Muscle of leg (tissue), 11 donors: ENCODE data around the gene SLC34A3. TPM values are rescaled to one million over a fixed set of nuclear protein-coding genes. Genes with fewer than 3 reads are reported as not detected.

Experiments
- DNase-seq: peaks from one replicate; pipeline ENCODE4 v3.0.0; 2013
- H3K27ac ChIP-seq: one replicate; pipeline ENCODE4 v1.5.1; 2013; ENCODE audit warnings: mild to moderate bottlenecking, low read length, control low read depth
- H3K27me3 ChIP-seq: one replicate; pipeline ENCODE4 v1.6.1; 2013; ENCODE audit warnings: low read length; ENCODE audit not compliant: control insufficient read depth, insufficient read depth
- H3K36me3 ChIP-seq: one replicate; pipeline ENCODE4 v1.6.1; 2013; ENCODE audit warnings: low read length; ENCODE audit not compliant: control insufficient read depth, insufficient read depth
- H3K4me1 ChIP-seq: one replicate; pipeline ENCODE4 v1.6.1; 2013; ENCODE audit warnings: low read length; ENCODE audit not compliant: control insufficient read depth, insufficient read depth
- H3K4me3 ChIP-seq: one replicate; pipeline ENCODE4 v1.5.1; 2013; ENCODE audit warnings: low read length, control low read depth
- H3K9me3 ChIP-seq: replicated peaks from 2 replicates; pipeline ENCODE4 v1.6.1; 2013; ENCODE audit warnings: low read depth, low read length; ENCODE audit not compliant: control insufficient read depth
- WGBS: methylation state at CpG from one replicate; pipeline ENCODE4 v1.1.5; 2013; ENCODE audit warnings: missing lambda C conversion rate; ENCODE audit not compliant: insufficient coverage; 5-methylcytosine and 5-hydroxymethylcytosine counted together
- polyA plus RNA-seq, 8 donors: library from polyadenylated mRNA; unstranded; fragments of 120-200 nt; gene quantifications; one replicate each; pipeline versions ENCODE4 v1.2.1 to v1.2.3, GENCODE V29; 2013; ENCODE audit warnings: inconsistent platforms in 1 of 8, low replicate concordance in 1 of 8; ENCODE audit not compliant: insufficient read length in 8 of 8, insufficient read depth in 1 of 8
- total RNA-seq: library from RNA; stranded (reverse); fragments of 120-200 nt; gene quantifications from one replicate; pipeline ENCODE4 v1.2.4, GENCODE V29; 2013

SLC34A3 gene
- total and polyA plus RNA-seq, 9 donors: 0.04 to 3.6 (median 1.3) TPM

GRCh38 chr9:137223078-137223970 lies 7.4 kb upstream of the SLC34A3 start:
- DNase-seq: peak; percentile 99
- peak overlapping the region; percentile 88 for H3K27ac ChIP-seq
- peaks cover 5% of the 10 kb centered on the region for H3K27me3 ChIP-seq
- peaks cover 38% of the 10 kb centered on the region for H3K4me1 ChIP-seq
- no peaks in the 10 kb centered on the region for H3K9me3 ChIP-seq
- 2% methylated on average over 63 of the region's 63 CpGs for WGBS
- peak overlapping the region; percentile 89 for H3K4me3 ChIP-seq
- no peaks in the 10 kb centered on the region for H3K36me3 ChIP-seq

- peaks cover 38% of the 10 kb centered on the region for H3K4me1 ChIP-seq
- no peak within 1 kb of the TSS for H3K27ac ChIP-seq
- peaks cover 12% of the 10 kb centered on the region for H3K27me3 ChIP-seq
- WGBS: 52% methylated on average over 17 of the region's 23 CpGs
- H3K9me3 ChIP-seq: no peaks in the 10 kb centered on the region
- H3K36me3 ChIP-seq: no peaks in the 10 kb centered on the region
- no peak for DNase-seq
- H3K4me3 ChIP-seq: peak within 1 kb of the TSS; percentile 89
Observed at GRCh38 chr9:137224830-137225694, 5.6 kb upstream of the SLC34A3 start, which contains the start of gene CYSRT1. Gene CYSRT1 (plus strand): TSS chr9:137225174. CDS start chr9:137225622, 448 bp downstream.

- Histone ChIP-seq H3K9me3 (no peaks in the 10 kb centered on the region), H3K27ac (no peak overlapping the region), H3K36me3 (no peaks in the 10 kb centered on the region), H3K4me1 (peaks cover 36% of the 10 kb centered on the region), H3K27me3 (peaks cover 14% of the 10 kb centered on the region), H3K4me3 (no peak overlapping the region)
- DNase-seq: no peak
- WGBS: 81% methylated on average over 16 of the region's 21 CpGs
Observed at GRCh38 chr9:137225699-137226331, 4.9 kb upstream of the SLC34A3 start.

- no peaks in the 10 kb centered on the region for H3K9me3 ChIP-seq
- H3K4me3 ChIP-seq: no peak overlapping the region
- no peak for DNase-seq
- peaks cover 14% of the 10 kb centered on the region for H3K27me3 ChIP-seq
- WGBS: 78% methylated on average over 13 of the region's 18 CpGs
- H3K4me1 ChIP-seq: peaks cover 35% of the 10 kb centered on the region
- H3K36me3 ChIP-seq: no peaks in the 10 kb centered on the region
- no peak overlapping the region for H3K27ac ChIP-seq
Observed at GRCh38 chr9:137226338-137227053, 4.2 kb upstream of the SLC34A3 start.

- Histone ChIP-seq H3K4me3 (no peak within 1 kb of the TSS), H3K4me1 (peaks cover 35% of the 10 kb centered on the region), H3K27me3 (peaks cover 18% of the 10 kb centered on the region), H3K36me3 (no peaks in the 10 kb centered on the region), H3K27ac (no peak within 1 kb of the TSS), H3K9me3 (no peaks in the 10 kb centered on the region)
- WGBS: 38% methylated on average over 25 of the region's 25 CpGs
- DNase-seq: peak; percentile 68
Observed at GRCh38 chr9:137227054-137227852, 3.4 kb upstream of the SLC34A3 start, which contains the start of gene RNF224. Gene RNF224 (plus strand): TSS chr9:137227502. CDS start chr9:137228336, 834 bp downstream.

- no peak overlapping the region for H3K4me3 ChIP-seq
- H3K27ac ChIP-seq: no peak overlapping the region
- H3K27me3 ChIP-seq: peaks cover 23% of the 10 kb centered on the region
- no peaks in the 10 kb centered on the region for H3K36me3 ChIP-seq
- WGBS: 45% methylated on average over 14 of the region's 18 CpGs
- no peak for DNase-seq
- peaks cover 31% of the 10 kb centered on the region for H3K4me1 ChIP-seq
- no peaks in the 10 kb centered on the region for H3K9me3 ChIP-seq
Observed at GRCh38 chr9:137227853-137228505, 2.7 kb upstream of the SLC34A3 start.

- WGBS: 70% methylated on average over 29 of the region's 29 CpGs
- Histone ChIP-seq H3K4me3 (no peak overlapping the region), H3K27ac (no peak overlapping the region), H3K36me3 (no peaks in the 10 kb centered on the region), H3K9me3 (no peaks in the 10 kb centered on the region), H3K27me3 (peaks cover 26% of the 10 kb centered on the region), H3K4me1 (peaks cover 29% of the 10 kb centered on the region)
- no peak for DNase-seq
Observed at GRCh38 chr9:137228506-137228967, 2.2 kb upstream of the SLC34A3 start.

- Histone ChIP-seq H3K36me3 (no peaks in the 10 kb centered on the region), H3K4me3 (no peak overlapping the region), H3K27me3 (peaks cover 28% of the 10 kb centered on the region), H3K27ac (no peak overlapping the region), H3K4me1 (peaks cover 26% of the 10 kb centered on the region), H3K9me3 (no peaks in the 10 kb centered on the region)
- DNase-seq: no peak
- 64% methylated on average over 22 of the region's 27 CpGs for WGBS
Observed at GRCh38 chr9:137228968-137229896, 1.5 kb upstream of the SLC34A3 start.
